Activated naive CD4-positive, alpha-beta T cell treated with anti-CD3 and anti-CD28 coated beads, Interleukin-2, amount 50 U/mL, for 72 hours (primary cell): ENCODE measurements around the gene HPS1. TPM values are rescaled to one million over a fixed set of nuclear protein-coding genes. Genes with fewer than 3 reads are reported as not detected.

Source experiments
- ATAC-seq, 2 donors: fragments of 150-1000 bp; cut with Tn5 transposase; 2 replicates each; pipeline ENCODE4 v1.10.0; 2021; ENCODE audit warnings: mild to moderate bottlenecking in 2 of 2, moderate library complexity in 2 of 2
- DNase-seq, 2 donors: peaks; one replicate each; pipeline ENCODE4 v3.0.0; 2021 to 2022; ENCODE audit warnings: low spot score in 2 of 2
- H3K27ac Mint-ChIP-seq, 2 donors: one replicate each; pipeline ENCODE4 v1.8.0; 2022; ENCODE audit warnings: mild to moderate bottlenecking in 2 of 2, mixed read lengths in 2 of 2
- H3K36me3 Mint-ChIP-seq, 2 donors: one replicate each; pipeline ENCODE4 v1.8.0; 2022; ENCODE audit warnings: mixed read lengths in 2 of 2
- H3K9me3 Mint-ChIP-seq, 2 donors: one replicate each; pipeline ENCODE4 v1.8.0; 2022; ENCODE audit warnings: mixed read lengths in 2 of 2
- total RNA-seq, 2 donors: library from RNA; stranded (reverse); gene quantifications; one replicate each; pipeline ENCODE4 v1.2.3, GENCODE V29; 2022

Gene HPS1
- total RNA-seq, 2 donors from 2014 or later, result 22.8 to 57.4 TPM

DNA sequence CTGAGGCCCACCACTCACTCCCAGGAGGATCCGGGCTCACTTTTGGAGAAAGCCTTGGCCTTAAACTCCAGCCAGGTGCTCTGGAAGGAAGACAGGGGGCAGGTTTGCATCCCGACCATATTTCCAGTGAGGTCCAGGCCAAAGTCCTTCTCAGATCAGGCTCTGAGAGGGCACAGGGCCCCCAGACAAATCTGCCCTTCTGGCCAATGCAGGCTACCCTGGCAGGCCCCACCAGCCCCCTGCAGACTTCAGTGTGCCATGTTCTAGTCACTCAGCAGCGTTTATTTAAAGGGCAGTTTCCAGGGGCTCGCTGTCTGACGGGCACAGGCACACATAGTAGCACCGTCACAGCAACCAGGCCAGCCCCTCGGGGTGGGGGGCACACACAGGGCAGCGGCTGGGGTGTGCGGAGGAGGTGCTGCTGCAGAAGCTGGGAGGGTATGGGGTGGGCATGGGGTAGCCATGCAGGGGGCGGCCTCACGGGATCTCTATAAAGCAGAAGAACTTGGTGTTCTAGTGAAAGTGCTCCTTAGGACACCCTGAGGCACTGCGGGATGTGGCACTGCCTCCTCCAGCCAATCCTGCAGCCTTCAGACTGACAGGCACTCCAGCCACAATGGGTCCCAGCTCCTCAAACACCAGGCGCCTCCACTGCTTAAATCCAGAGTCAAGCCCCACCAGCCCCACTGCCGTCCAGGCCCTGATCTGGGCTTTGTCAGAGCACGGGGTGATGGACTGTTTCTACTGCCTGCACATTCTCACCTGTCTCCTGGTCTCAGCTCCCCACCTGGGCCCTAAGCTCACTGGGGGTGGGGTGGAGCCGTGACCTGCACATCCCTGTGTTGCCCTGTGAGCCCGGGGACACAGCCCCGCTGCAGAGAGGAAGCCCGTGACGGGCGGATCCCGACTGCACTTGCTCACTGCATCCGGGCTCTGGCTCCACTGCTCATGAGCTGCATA, 22.2 kb downstream of the HPS1 start:
- Mint-ChIP-seq H3K36me3 (no peaks in the 10 kb centered on the region), H3K27ac (peak overlapping the region in 1 of 2 donors; percentile 39), H3K9me3 (no peaks in the 10 kb centered on the region)
- ATAC-seq, result no peak
- DNase-seq, result peak in 1 of 2 donors; percentile 50

DNA sequence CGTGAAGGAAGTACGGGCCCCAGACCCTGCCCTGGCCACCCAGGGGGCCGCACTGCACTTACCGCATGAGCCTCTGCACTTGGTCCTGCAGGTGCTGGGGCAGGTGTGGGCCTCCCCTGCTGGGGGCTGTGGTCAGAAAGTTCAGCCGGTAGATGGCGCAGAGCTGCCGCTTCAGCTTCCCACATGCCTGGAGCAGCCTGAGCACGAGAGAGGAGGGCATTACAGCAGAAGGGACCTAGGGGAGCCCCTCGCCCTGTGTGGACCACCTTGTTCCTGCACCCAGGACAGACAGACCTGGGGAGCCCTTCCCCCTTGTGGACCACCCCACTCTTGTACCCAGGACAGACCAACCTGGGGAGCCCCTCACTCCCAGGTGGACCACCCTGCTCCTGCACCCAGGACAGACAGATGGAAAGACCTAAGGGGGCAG, 23.0 kb downstream of the HPS1 start:
- Mint-ChIP-seq H3K36me3 (no peaks in the 10 kb centered on the region), H3K27ac (no peak overlapping the region), H3K9me3 (no peaks in the 10 kb centered on the region)
- ATAC-seq (no peak), DNase-seq (peak in 1 of 2 donors; percentile 31)

DNA sequence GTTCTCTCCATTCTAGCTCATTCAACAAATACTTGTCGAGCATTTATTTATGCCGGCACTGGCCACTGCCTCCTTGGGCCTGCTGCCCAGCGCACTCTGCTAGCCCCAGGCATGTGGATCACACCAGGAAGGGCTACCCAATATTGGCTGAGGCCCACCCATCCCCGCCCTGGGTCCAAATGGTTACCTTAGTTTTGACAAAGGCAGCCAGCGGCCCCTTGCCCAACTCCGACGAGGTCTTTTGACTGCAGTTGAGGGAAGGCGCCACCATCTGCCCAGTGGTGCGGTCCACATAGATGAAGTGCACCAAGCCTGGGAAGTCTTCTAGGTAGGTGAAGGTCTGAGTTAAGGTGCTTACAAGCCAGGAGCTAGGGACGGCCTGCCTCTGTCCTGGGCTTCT, 24.6 kb downstream of the HPS1 start:
- Mint-ChIP-seq H3K36me3 (no peaks in the 10 kb centered on the region), H3K9me3 (no peaks in the 10 kb centered on the region), H3K27ac (no peak overlapping the region)
- DNase-seq (peak in 1 of 2 donors; percentile 14), ATAC-seq (no peak)

DNA sequence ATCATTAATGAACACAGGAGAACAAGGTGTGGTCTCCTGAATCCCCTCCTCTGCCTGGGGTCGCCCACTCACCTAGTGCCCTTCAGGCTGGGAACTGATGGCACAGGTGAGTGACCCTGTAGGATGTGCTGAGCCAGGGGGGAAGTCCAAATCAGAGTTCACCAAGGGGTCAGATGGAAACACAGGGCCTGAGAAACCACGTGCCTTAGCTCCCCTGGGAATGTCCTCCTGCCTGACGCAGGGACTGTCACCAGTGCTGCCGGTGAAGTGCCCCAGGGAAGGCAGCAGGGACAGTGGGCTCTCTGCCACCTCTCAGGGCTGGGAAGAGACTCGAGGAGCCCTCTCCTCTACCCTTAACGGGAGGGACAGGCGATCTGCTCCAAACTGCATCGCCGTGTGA, 25.9 kb downstream of the HPS1 start:
- Mint-ChIP-seq H3K9me3 (no peaks in the 10 kb centered on the region), H3K36me3 (no peaks in the 10 kb centered on the region), H3K27ac (no peak overlapping the region)
- ATAC-seq, result no peak
- peak in 1 of 2 donors; percentile 48 for DNase-seq

DNA sequence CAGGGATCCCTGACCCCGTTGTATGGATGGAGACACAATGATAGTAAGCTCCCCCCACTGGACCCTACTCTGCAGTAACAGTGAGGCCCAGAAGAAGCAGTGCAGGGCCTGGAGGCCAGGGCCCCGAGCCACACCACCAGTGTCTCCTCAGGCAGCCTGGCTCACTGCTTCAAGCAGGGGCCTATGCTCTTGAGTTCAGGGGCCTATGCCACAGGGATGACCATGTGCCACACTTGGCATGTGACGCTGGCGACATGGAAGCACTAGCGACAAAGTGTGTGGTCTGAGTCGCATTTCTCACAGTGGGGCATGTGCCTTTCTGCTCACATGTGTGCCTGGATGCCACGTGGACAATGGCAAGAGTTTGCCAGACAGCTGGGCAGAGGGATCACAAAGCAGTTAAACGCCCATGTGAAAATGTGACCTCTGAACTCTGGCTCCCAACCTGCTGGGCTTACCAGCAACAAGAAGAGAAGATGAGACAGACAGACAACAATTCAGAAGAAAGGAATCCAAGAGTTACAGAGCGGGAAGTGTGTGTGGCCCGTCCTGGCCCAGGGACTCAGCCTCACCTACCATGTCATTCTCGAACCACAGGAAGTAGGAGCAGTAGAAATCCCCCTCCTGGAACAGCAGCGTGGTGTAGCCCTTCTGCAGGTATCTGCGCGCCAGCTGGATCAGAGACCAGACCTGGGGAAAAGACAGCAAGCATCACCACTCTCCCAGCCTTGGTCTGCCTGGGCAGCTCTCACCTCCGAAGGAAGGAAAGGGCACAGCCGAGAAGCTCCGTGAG, 27.1 kb downstream of the HPS1 start:
- H3K27ac Mint-ChIP-seq, result peak overlapping the region in 1 of 2 donors; percentile 52
- DNase-seq, result no peak
- ATAC-seq, result no peak

DNA sequence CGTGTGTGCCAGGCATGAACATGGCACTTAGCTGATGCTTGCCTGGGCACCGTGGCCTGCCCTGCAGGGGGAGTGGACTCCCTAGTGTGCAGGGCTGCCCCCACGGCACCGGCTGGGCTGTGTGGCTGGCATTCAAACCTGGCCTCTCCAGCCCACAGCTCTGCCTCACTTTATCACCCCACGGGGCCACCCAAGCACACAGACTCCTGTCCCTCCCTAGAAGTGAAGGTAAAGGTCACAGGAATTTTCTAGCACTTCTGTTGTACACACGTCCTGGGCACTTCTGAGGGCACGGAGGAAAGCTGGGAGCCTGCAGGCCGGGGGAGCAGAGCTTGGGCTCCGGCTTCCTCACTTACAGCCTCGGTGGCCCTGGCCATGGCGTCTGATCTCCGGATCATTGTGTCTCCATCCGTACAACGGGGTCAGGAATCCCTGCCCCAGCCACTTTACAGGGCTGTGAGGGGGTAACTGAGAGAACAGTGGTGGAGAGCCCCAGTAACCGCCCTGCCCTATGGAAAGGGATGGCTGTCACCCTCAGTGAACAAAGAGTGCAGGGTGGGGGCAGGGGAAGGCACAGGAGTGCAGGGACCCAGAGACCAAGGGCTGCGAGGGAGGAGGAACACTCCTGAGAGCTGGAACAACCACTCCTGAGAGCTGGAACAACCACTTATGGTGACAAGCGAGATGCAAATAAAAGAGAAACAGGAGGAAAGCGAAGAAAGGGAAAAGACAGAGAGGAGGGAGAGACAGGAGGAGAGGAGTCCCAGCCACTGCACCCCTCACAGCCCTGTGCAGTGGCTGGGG, 27.9 kb downstream of the HPS1 start:
- H3K27ac Mint-ChIP-seq, result peak overlapping the region; percentile 21 to 81
- ATAC-seq, result no peak

More for the DNA sequence above, 27.1 kb downstream of the HPS1 start:
- no peaks in the 10 kb centered on the region for H3K36me3 Mint-ChIP-seq
- H3K9me3 Mint-ChIP-seq, result no peaks in the 10 kb centered on the region

DNA sequence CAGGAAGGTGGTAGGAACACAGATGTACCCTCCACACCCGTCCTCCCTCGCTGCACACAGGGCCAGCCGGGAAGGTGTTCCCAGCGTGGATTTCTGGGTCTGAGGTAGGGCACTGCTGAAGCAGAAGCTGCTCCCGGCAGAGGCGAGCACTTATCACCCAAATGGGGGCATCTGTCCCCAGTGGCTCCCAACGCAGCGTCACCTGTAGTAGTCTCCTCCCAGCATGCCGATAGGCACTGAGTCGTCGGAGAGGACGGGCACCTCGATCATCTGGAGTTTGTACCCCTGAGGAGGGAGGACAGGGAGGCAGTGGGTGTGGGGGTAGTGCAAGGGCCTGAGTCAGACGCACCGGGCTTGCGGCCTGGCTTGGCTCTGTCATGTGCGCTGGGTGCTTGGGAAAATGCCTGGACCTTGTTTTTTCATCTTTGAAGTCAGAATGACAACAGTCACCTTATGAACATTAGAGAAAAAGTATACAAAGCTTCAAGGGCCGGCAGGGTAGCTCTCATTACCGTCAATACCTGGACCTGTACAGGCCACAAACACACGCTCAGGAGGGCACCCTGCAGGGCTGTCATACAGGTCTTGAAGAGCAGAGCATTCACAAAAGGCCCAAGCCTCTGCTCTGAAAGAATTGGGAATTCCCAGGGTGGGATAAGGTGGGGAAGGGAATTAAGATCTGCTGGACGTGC, 28.6 kb downstream of the HPS1 start:
- no peak for ATAC-seq
- Mint-ChIP-seq H3K9me3 (no peaks in the 10 kb centered on the region), H3K27ac (peak overlapping the region in 1 of 2 donors; percentile 21), H3K36me3 (no peaks in the 10 kb centered on the region)
- DNase-seq, result no peak

More for the DNA sequence above, 27.9 kb downstream of the HPS1 start:
- Mint-ChIP-seq H3K36me3 (no peaks in the 10 kb centered on the region), H3K9me3 (no peaks in the 10 kb centered on the region)
- DNase-seq, result no peak

DNA sequence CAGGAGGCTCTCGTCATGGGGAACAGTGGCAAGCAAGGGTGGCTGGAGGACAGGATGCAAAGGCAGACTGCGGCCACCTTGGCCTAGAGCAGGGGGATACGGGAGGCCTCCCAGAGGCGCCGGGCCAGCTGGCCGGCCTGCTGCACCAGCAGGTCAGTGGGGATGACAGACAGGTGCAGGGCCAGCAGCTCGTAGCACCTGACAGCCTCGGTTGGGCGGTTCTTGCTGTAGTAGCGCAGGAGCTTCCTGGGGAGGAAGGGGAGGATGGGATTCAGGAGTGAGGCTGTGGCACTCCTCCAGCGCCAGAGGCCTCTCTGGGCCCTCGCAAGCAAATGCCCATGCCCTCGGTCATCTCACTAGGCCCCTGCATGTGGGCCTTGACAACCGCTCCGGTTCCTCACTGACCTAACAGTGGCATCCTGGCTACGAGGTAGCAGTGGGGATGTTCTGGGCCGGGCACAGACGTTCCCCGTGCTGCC, 29.2 kb downstream of the HPS1 start:
- DNase-seq (no peak), ATAC-seq (no peak)
- Mint-ChIP-seq H3K9me3 (no peaks in the 10 kb centered on the region), H3K27ac (no peak overlapping the region), H3K36me3 (no peaks in the 10 kb centered on the region)

DNA sequence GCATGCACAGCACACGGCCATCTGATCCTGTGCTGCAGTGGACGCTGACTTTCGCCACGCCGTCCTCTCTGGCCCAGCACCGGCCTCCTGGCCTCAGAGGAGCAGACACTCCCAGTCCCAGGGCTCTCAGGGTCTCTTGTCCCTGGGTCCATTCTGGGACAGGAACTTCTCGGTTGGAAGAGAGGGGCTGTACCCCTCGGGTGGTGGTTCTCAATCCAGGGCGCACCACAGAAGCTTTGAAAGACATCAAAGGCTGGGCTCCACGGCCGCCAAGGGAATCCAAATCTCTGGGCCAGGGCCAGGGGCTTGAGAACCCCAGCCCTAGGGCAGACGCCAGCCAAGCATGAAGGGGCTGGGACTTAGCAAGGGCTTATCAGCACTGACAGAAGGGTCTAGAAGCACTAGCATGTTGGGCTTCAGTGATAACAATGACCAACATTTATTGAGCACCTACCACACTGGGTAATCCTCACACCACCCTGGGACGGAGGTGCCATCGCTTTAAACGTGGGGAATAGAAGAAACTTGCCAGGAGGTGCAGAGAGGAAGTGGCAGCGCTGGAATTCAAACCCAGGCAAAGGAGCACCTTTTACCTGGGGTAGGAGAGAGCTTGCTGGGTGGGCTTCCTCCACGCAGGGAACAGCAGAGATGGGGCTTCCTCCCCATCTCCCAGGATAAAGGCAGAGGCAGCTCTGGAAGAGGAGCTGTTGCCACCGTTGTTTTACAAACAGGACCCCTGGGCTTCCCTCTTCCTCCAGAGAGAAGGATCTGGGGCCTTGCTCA, 29.9 kb downstream of the HPS1 start:
- H3K27ac Mint-ChIP-seq, result peak overlapping the region in 1 of 2 donors; percentile 82
- no peaks in the 10 kb centered on the region for H3K9me3 Mint-ChIP-seq
- H3K36me3 Mint-ChIP-seq, result no peaks in the 10 kb centered on the region
- ATAC-seq (no peak), DNase-seq (no peak)

DNA sequence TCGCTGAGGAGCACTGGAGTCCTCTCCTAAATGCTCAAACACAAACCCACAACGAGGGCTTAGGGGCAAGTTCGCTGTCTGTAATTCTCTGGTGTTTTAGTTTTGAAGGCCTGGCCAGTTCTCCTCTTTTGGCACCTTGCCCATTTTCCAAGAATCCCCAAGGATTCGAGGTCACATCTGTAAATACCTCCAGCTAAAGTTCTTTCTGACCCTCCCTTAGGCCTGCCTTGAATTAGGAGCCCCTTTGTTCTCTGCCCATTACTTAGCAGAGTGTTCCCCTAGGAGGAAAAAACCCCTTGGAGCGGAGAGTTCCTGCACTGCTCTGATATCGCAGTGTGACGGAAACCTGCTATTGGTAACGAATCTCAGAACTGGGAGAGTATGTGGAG, 31.0 kb downstream of the HPS1 start:
- Mint-ChIP-seq H3K27ac (no peak overlapping the region), H3K9me3 (no peaks in the 10 kb centered on the region), H3K36me3 (no peaks in the 10 kb centered on the region)
- DNase-seq, result no peak
- no peak for ATAC-seq

DNA sequence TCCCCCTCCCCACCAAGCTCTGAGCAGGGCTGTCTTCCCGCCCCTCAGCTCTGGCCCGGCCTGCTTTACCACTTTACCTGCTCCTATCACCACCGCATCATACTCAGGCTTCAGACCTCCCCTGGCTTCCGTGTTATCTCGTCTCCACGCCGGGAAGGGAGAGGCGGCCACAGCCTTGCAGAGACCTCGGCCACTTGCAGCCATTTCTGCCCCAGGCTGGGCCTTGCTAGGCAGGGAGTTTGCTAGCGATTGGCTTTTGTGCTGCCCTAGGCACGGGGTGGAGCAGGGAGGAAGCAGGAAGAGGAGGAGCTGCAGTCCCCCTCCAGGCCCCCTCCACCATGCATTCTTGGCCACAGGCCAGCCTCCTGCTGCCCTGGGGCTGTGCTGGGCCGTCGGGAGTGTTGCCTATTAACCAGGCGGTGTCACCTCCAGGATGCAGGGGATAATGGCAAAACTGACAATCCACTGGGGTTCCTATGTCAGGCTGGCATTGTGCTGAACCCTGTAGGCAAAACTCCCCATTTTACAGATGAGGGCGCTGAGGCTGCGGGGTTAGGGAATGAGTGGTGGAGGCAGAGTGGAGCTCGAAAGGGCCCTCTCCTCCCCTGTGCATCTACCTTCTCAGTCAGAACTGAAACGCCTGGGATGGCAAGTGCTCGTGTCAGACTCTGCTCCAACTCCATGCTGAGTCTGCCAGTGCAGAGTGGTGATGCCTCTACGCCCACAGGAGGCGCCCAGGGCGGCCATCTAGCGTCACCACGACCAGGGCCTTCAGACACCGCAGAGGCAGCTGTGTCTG, 31.6 kb downstream of the HPS1 start, which contains the start of gene PYROXD2:
PYROXD2 (minus strand) TSS at position 251 of the 799 bp plus-strand sequence; CDS start at position 204, 47 bp downstream.
- DNase-seq (peak in 1 of 2 donors; percentile 23), ATAC-seq (peak; percentile 73 to 76)
- Mint-ChIP-seq H3K27ac (peak within 1 kb of the TSS; percentile 65 to 84), H3K36me3 (no peaks in the 10 kb centered on the region), H3K9me3 (no peaks in the 10 kb centered on the region)

DNA sequence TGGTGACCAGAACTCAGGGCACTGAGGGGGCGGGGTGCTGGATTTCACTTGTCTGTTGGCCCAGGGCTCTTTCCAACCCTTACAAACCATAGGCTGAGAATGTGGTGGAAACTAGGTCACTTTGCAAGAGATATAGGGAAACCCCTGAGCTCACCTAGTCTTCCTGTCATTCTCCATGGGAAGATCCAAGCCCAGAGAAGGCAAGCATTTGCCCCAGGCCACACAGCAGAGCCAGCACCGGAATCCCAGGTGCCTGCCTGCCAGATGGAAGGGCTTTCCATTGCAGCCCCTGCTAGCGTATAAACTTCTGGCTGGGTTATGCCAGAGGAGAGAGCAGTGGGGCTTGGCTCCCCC, 32.2 kb downstream of the HPS1 start:
- no peaks in the 10 kb centered on the region for H3K36me3 Mint-ChIP-seq
- ATAC-seq (peak; percentile 8 to 58), DNase-seq (no peak)
- H3K27ac Mint-ChIP-seq, result peak overlapping the region; percentile 22 to 84
- no peaks in the 10 kb centered on the region for H3K9me3 Mint-ChIP-seq

DNA sequence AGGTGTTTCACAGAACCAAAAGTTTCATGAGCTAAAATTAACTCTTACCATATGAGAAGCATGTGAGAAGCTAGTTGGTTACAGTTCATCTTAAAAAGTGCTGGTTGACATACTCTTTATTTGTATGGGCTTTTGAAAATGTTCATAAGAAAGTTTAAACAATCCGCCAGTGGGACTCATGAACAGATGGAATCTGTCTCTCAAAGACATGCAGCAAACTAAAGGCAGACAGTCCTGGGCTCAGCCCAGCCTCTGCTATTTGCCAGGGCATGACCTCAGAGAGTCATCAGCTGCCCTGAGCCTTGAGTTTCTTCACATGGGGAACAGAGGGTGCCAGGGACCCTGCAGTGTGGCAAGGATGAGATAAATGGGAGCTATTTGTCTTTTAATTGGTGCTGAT, 35.0 kb downstream of the HPS1 start:
- no peak for ATAC-seq
- DNase-seq, result no peak
- no peaks in the 10 kb centered on the region for H3K36me3 Mint-ChIP-seq
- peak overlapping the region in 1 of 2 donors; percentile 41 for H3K27ac Mint-ChIP-seq
- H3K9me3 Mint-ChIP-seq, result no peaks in the 10 kb centered on the region

DNA sequence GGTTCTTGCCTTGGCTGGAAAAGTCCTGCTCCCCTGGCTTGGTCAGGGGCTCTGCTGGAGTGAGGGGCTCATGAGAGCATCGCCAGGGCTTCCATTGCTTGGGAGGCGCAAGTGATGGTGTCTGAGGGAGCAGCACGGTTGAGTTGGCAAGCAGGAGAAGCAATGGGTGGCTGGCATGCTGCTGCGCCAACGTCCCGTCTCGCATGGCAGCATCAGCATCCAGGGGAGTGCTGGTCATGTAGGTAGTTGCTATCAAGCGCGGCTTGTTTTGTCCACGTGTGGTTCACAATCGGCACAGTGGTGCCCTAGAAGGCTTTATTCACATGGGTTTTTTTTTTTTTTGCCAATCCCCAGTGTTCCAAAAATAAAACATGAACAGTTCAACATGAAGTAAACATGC, 35.6 kb downstream of the HPS1 start:
- DNase-seq (no peak), ATAC-seq (no peak)
- peak overlapping the region; percentile 41 to 55 for H3K27ac Mint-ChIP-seq
- H3K9me3 Mint-ChIP-seq, result no peaks in the 10 kb centered on the region
- H3K36me3 Mint-ChIP-seq, result no peaks in the 10 kb centered on the region
